ENCODE measurements around the gene CUL5. TPM values are rescaled to one million over a fixed set of nuclear protein-coding genes. Genes with fewer than 3 reads are reported as not detected.
A peak's percentile ranks its signal among the peaks of the same experiment; 100 is the strongest.

CUL5 gene
- total and polyA plus RNA-seq, 2 of the 8 experiments (the other 6 are each of a cell fraction or from before 2014, with no cell fraction given) = 4.9 to 31.8 TPM

DNA sequence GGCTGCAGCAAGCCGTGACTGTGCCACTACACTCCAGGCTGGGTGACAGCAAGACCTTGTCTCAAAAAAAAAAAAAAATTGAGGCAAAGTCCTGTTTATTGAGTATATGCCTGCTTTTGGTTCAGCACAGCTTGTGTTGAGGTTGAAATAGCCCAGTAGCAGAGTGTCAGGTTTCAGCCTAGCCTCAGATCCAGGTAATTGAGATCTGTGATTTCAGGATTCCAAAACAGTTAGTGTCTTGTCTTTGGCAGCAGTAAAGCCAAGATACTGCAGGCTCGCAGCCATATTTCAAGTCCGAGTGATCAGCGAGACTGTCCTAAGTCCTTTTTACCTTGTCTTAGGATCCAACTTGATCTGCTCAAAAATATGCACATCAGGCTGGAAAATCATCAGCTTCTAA lies 27.0 kb downstream of the CUL5 start:
- WGBS, 2 experiments (ENCODE audit: extremely low coverage in 1 of 2, insufficient coverage in 1 of 2, insufficient read length in 1 of 2, insufficient replicate concordance in 2 of 2, low coverage in 1 of 2, low lambda C conversion rate in 2 of 2, missing lambda C conversion rate in 1 of 2) = 93% methylated on average over 4 of the region's 4 CpGs; no CpG with 5 or more reads in 1 of the 2 experiments
- no peak overlapping the region for H3K18ac ChIP-seq (ENCODE audit: extremely low read depth, low read length)
- no peak overlapping the region for H2BK120ac ChIP-seq (replicated peaks; ENCODE audit: low read depth, low read length)
- no peak overlapping the region for H3K56ac ChIP-seq (replicated peaks; ENCODE audit: insufficient read length, low read depth, low read length)
- H3K79me2 ChIP-seq (ENCODE audit: control insufficient read depth in 1 of 2, insufficient read depth in 2 of 2, low read length in 2 of 2) = peaks cover 0 to 25% of the 10 kb centered on the region in 2 experiments; a peak in 3 of 4 replicates
- H3K4me2 ChIP-seq (ENCODE audit: insufficient read depth in 1 of 2, low read depth in 2 of 2, low read length in 2 of 2) = 0 out of 4 replicates have a peak overlapping the region, but pooled peaks of 1 of the 2 experiments have one; percentile 16
- no peak overlapping the region for H3K9ac ChIP-seq (replicated peaks in 1 of 4; ENCODE audit: extremely low read depth in 1 of 4, low read depth in 3 of 4, low read length in 3 of 4)
- no peak overlapping the region for H3K4ac ChIP-seq (replicated peaks; ENCODE audit: insufficient read length, low read depth, low read length)
- H2AK5ac ChIP-seq (ENCODE audit: low read depth, low read length) = no peak overlapping the region
- H3K27me3 ChIP-seq (replicated peaks in 1 of 4; ENCODE audit: control insufficient read depth in 3 of 4, extremely low read depth in 1 of 4, insufficient read depth in 3 of 4, low read length in 3 of 4) = no peaks in the 10 kb centered on the region
- peaks cover 0 to 4% (median 1%) of the 10 kb centered on the region in 4 experiments; a peak in 2 of 7 replicates for H3K4me1 ChIP-seq (replicated peaks in 1 of 4; ENCODE audit: control insufficient read depth in 3 of 4, insufficient read depth in 4 of 4, low read length in 3 of 4)
- H2BK15ac ChIP-seq (ENCODE audit: low read length) = no peak overlapping the region
- H3K23me2 ChIP-seq (ENCODE audit: low read depth, low read length) = no peaks in the 10 kb centered on the region
- no peak overlapping the region for H4K8ac ChIP-seq (ENCODE audit: extremely low read depth, insufficient read depth, low read length)
- FAIRE-seq = no peak
- H3K14ac ChIP-seq (ENCODE audit: insufficient read length) = no peak overlapping the region
- ChIA-PET POLR2A (ENCODE audit: partially characterized antibody) (interaction anchor here (0.7 to 1.1 kb wide), 2 partner anchors 27 to 73 kb away, joined by 3 read pairs; partner anchors contain the start of gene CUL5), CTCF (ENCODE audit: partially characterized antibody) (interaction anchor here (1.1 to 3.6 kb wide), 3 partner anchors 10 to 82 kb away, joined by 3 to 16 read pairs (median 3); no protein-coding TSS in a partner anchor)
- no peaks in the 10 kb centered on the region; the same call in 1 of the 2 replicates for H3K79me1 ChIP-seq (ENCODE audit: low read depth, low read length)
- H2BK12ac ChIP-seq (ENCODE audit: low read depth, low read length) = no peak overlapping the region
- no peaks in the 10 kb centered on the region for H4K20me1 ChIP-seq (replicated peaks in 1 of 2; ENCODE audit: control insufficient read depth in 1 of 2, insufficient read depth in 2 of 2, low read length in 2 of 2)
- no peak overlapping the region for H2BK20ac ChIP-seq (ENCODE audit: low read length)
- H3K9me3 ChIP-seq (ENCODE audit: insufficient read depth in 2 of 2, low read depth in 1 of 2, low read length in 1 of 2) = no peaks in the 10 kb centered on the region
- no peak overlapping the region for H3K23ac ChIP-seq (ENCODE audit: insufficient read length)
- H3K4me3 ChIP-seq (ENCODE audit: extremely low read depth in 1 of 4, insufficient read depth in 2 of 4, low read depth in 3 of 4, low read length in 4 of 4) = no peak overlapping the region
- H4K5ac ChIP-seq (ENCODE audit: insufficient read length, low read depth, low read length) = no peak overlapping the region
- no peak overlapping the region for H2BK5ac ChIP-seq (ENCODE audit: low read depth, low read length)
- no peak overlapping the region for H3K27ac ChIP-seq (ENCODE audit: low read depth, low read length)
- no peak for DNase-seq (ENCODE audit: low read depth in 1 of 2, low spot score in 2 of 2)
- TF ChIP-seq CBX5 (IDR thresholded peaks at IDR 0.05; ENCODE audit: low read depth, low read length) = no peak
- peaks cover 0 to 21% (median 6%) of the 10 kb centered on the region in 4 experiments; a peak in 5 of 8 replicates for H3K36me3 ChIP-seq (ENCODE audit: control insufficient read depth in 2 of 4, insufficient read depth in 4 of 4, low read length in 3 of 4)
- H4K91ac ChIP-seq (replicated peaks; ENCODE audit: insufficient read length, low read length) = no peak overlapping the region
- H2AFZ ChIP-seq (ENCODE audit: low read length) = no peak overlapping the region
